Right lobe of liver (tissue), 6 donors: ENCODE measurements around the gene CACNA1B. TPM values are rescaled to one million over a fixed set of nuclear protein-coding genes. Genes with fewer than 3 reads are reported as not detected.

Experiments used
- ATAC-seq, 4 donors: fragments of 200-7000 bp; cut with Tn5 transposase; one replicate each; pipeline ENCODE4 v1.9.1; 2020; ENCODE audit warnings: mild to moderate bottlenecking in 4 of 4, moderate library complexity in 4 of 4
- DNase-seq, 3 donors: peaks; one replicate each; pipeline ENCODE4 v3.0.0-alpha.2; 2020
- H3K27ac ChIP-seq, 3 donors: fragments of 200-600 bp; one replicate each; pipeline ENCODE4 v1.8.0; 2022
- H3K27me3 ChIP-seq, 2 donors: fragments of 200-600 bp; one replicate each; pipeline ENCODE4 v1.8.0; 2022
- H3K36me3 ChIP-seq, 4 donors: fragments of 200-600 bp; sonication (generic) in 1 of 4; one replicate each; pipeline versions ENCODE4 v1.5.1 to v1.8.0; 2017 to 2022; ENCODE audit warnings: control low read depth in 1 of 4
- H3K4me1 ChIP-seq, 4 donors: fragments of 200-600 bp; sonication (generic) in 1 of 4; one replicate each; pipeline versions ENCODE4 v1.5.1 to v1.8.0; 2017 to 2022; ENCODE audit warnings: control low read depth in 1 of 4
- H3K4me3 ChIP-seq, 3 donors: fragments of 200-600 bp; one replicate each; pipeline ENCODE4 v1.8.0; 2022
- H3K9me3 ChIP-seq, 4 donors: fragments of 200-600 bp; sonication (generic) in 1 of 4; one replicate each; pipeline versions ENCODE4 v1.5.1 to v1.8.0; 2017 to 2022; ENCODE audit warnings: control low read depth in 1 of 4
- POLR2A ChIP-seq: fragments of 450-650 bp; IDR thresholded peaks from one replicate; pipeline ENCODE4 v1.6.1; 2017; ENCODE audit warnings: antibody characterized with exemption, mild to moderate bottlenecking
- WGBS: methylation state at CpG from one replicate; pipeline ENCODE4 v1.1.6; 2018; ENCODE audit warnings: low coverage, low lambda C conversion rate; ENCODE audit not compliant: insufficient coverage; ENCODE audit errors: missing lambda C conversion rate; 5-methylcytosine and 5-hydroxymethylcytosine counted together
- intact Hi-C, 2 donors: fragments of 100-400 bp; cut with DNase I; formaldehyde crosslinking; loops; one replicate each; pipeline versions ENCODE4 v1.11.2 to v1.14.1; 2022
- total RNA-seq, 6 experiments: library from RNA; depleted of rRNA in 2 of 6; stranded (reverse); fragments of >200 nt in 2 of 6; fragmentation: NEBNext Ultra II Directional in 3 of 6; extraction: Animal tissue kit (Norgen Biotek cat#: 25700) in 3 of 6; gene quantifications; one replicate each; pipeline versions ENCODE4 v1.1.0 to v1.2.4, GENCODE V29; 2016 to 2023
- TF ChIP-seq, protein P1 (sequence below), 4 donors: fragments of 200-600 bp in 3 of 4; fragments of 450-650 bp in 1 of 4; IDR thresholded peaks; one replicate each; pipeline versions ENCODE4 v1.5.1 to v1.8.0; 2016 to 2022; ENCODE audit warnings: antibody characterized with exemption in 4 of 4, mild to moderate bottlenecking in 2 of 4
- donor health status: DM: no; HTN: yes; CAD: no.
- donor health status: DM: no; HTN: no; CAD: no.
- donor health status: DM: no; HTN: no; CAD: no.
- donor health status: DM: no; HTN: yes; CAD: no.
- donor health status: DM: no; HTN: yes; CAD: no.

CACNA1B gene
- total RNA-seq, 6 experiments from 2014 or later = not detected

- H3K27me3 ChIP-seq = no peaks in the 10 kb centered on the region
- WGBS = 73% methylated on average over 2 of the region's 5 CpGs
- DNase-seq (no peak), ATAC-seq (no peak)
- H3K4me1 ChIP-seq = no peaks in the 10 kb centered on the region
- TF ChIP-seq, protein P1, sequence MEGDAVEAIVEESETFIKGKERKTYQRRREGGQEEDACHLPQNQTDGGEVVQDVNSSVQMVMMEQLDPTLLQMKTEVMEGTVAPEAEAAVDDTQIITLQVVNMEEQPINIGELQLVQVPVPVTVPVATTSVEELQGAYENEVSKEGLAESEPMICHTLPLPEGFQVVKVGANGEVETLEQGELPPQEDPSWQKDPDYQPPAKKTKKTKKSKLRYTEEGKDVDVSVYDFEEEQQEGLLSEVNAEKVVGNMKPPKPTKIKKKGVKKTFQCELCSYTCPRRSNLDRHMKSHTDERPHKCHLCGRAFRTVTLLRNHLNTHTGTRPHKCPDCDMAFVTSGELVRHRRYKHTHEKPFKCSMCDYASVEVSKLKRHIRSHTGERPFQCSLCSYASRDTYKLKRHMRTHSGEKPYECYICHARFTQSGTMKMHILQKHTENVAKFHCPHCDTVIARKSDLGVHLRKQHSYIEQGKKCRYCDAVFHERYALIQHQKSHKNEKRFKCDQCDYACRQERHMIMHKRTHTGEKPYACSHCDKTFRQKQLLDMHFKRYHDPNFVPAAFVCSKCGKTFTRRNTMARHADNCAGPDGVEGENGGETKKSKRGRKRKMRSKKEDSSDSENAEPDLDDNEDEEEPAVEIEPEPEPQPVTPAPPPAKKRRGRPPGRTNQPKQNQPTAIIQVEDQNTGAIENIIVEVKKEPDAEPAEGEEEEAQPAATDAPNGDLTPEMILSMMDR (IDR thresholded peaks at IDR 0.05) = no peak
- no peak for TF ChIP-seq POLR2A
- no peaks in the 10 kb centered on the region for H3K9me3 ChIP-seq
- intact Hi-C loops = no loop called here
- no peak overlapping the region for H3K4me3 ChIP-seq
- no peak overlapping the region for H3K27ac ChIP-seq
- no peaks in the 10 kb centered on the region for H3K36me3 ChIP-seq
Observed at GRCh38 chr9:137893670-137894069, 16.1 kb downstream of the CACNA1B start.

GRCh38 chr9:137899551-137900360 lies 22.2 kb downstream of the CACNA1B start:
- intact Hi-C loops = no loop called here
- no peak for DNase-seq
- WGBS = no CpG with 5 or more reads among the region's 14 CpGs
- H3K4me1 ChIP-seq = no peaks in the 10 kb centered on the region
- TF ChIP-seq, protein P1 (IDR thresholded peaks at IDR 0.05) = no peak
- no peak for TF ChIP-seq POLR2A
- no peaks in the 10 kb centered on the region for H3K9me3 ChIP-seq
- no peaks in the 10 kb centered on the region for H3K27me3 ChIP-seq
- H3K27ac ChIP-seq = no peak overlapping the region
- peak in 1 of 4 donors; percentile 44 for ATAC-seq
- no peak overlapping the region for H3K4me3 ChIP-seq
- H3K36me3 ChIP-seq = no peaks in the 10 kb centered on the region

DNA sequence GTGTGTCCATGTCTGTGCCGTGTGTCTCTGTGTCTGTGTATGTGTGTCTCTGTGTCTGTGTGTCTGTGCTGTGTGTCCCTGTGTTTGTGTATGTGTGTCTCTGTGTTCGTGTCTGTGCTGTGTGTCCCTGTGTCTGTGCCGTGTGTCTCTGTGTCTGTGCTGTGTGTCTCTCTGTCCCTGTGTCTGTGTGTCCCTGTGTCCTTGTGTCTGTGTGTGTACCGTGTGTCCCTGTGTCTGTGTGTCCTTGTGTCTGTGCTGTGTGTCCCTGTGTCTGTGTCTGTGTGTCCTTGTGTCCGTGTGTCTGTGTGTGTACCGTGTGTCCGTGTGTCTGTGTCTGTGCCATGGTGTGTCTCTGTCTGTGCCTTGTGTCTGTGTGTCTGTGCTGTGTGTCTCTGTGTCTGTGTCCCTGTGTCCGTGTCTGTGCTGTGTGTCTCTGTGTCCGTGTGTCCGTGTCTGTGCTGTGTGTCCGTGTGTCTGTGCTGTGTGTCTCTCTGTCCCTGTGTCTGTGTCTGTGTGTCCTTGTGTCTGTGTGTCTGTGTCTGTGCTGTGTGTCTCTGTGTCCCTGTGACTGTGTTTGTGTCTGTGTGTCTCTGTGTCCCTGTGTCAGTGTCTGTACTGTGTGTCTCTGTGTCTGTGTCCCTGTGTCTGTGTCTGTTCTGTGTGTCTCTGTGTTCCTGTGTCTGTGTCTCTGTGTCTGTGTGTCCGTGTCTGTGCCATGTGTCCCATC lies 23.2 kb downstream of the CACNA1B start:
- intact Hi-C loops = no loop called here
- Histone ChIP-seq H3K27ac (no peak overlapping the region), H3K9me3 (no peaks in the 10 kb centered on the region), H3K36me3 (no peaks in the 10 kb centered on the region), H3K4me1 (no peaks in the 10 kb centered on the region), H3K27me3 (no peaks in the 10 kb centered on the region), H3K4me3 (no peak overlapping the region)
- DNase-seq = no peak
- TF ChIP-seq POLR2A = no peak
- TF ChIP-seq, protein P1 (IDR thresholded peaks at IDR 0.05) = no peak
- 62% methylated on average over 6 of the region's 12 CpGs for WGBS
- no peak for ATAC-seq

DNA sequence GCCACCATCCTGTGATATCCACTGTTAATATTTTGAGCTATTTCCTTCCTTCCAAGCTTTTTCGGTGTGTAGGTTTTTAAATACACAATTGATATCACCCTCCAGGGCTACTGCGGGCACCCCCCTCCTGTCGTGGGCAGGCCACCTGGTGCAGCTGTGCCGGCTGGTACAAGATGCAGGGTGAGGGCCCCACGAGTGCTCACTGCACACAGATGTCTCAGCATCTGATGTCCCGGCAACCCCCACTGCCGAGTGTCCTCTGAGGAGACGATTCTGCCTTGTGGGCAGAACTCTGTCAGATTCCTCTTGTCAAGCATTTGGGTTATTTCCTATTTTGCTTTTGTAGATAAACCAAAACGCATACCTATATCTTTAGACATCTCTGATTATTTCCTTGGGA lies 25.1 kb downstream of the CACNA1B start:
- intact Hi-C loops = no loop called here
- ATAC-seq = no peak
- DNase-seq = no peak
- no peak for TF ChIP-seq POLR2A
- TF ChIP-seq, protein P1 (IDR thresholded peaks at IDR 0.05) = no peak
- no peaks in the 10 kb centered on the region for H3K9me3 ChIP-seq
- WGBS = 57% methylated on average over 7 of the region's 9 CpGs
- no peaks in the 10 kb centered on the region for H3K27me3 ChIP-seq
- H3K36me3 ChIP-seq = no peaks in the 10 kb centered on the region
- no peaks in the 10 kb centered on the region for H3K4me1 ChIP-seq
- H3K4me3 ChIP-seq = no peak overlapping the region
- no peak overlapping the region for H3K27ac ChIP-seq
